AG09309 (cell line): ENCODE data around the gene TMEM89.

Source experiments
- DNase-seq: peaks from one replicate; pipeline ENCODE4 v3.0.0-alpha.2; 2010; ENCODE audit warnings: low read depth
- H3K4me3 ChIP-seq: 2 replicates; pipeline ENCODE4 v1.5.1; 2011; ENCODE audit warnings: mild to moderate bottlenecking, low read depth, low read length, moderate library complexity; ENCODE audit not compliant: control insufficient read depth
- TF ChIP-seq, protein P1 (sequence below): IDR thresholded peaks from 2 replicates; pipeline ENCODE4 v1.5.1; 2011; ENCODE audit warnings: mild to moderate bottlenecking, low read depth, low read length, inconsistent platforms; ENCODE audit not compliant: insufficient read depth, control insufficient read depth; ENCODE audit errors: missing control alignments

TMEM89 gene

DNA sequence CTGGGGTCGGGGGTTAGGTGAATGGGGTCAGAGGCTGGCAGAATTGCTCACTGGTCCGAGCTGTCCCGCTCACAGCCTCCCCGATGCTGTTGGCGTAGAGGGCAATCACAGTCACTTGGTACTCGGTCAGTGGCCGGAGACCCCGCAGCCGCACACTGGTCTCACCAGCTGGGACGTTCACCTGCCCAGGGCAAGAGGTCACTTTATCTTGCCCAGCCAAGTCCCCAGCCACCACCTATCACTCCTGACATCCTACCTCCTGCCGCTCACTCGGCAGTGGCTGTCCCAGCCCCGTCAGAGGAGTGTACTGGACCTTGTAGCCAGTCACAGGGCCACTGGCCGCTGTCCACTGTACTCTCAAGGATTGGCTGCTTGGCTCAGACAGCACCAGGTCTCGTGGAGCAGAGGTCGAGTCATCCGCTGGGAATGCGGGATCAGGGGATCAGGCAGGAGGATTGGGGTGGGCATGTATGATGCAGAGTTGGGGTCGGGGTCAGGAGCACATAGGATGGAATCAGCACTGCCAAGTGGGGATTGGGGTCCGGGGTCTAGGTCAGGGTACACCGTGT, 29.0 kb downstream of the TMEM89 start:
- peak overlapping the region; percentile 62 for H3K4me3 ChIP-seq
- TF ChIP-seq, protein P1, sequence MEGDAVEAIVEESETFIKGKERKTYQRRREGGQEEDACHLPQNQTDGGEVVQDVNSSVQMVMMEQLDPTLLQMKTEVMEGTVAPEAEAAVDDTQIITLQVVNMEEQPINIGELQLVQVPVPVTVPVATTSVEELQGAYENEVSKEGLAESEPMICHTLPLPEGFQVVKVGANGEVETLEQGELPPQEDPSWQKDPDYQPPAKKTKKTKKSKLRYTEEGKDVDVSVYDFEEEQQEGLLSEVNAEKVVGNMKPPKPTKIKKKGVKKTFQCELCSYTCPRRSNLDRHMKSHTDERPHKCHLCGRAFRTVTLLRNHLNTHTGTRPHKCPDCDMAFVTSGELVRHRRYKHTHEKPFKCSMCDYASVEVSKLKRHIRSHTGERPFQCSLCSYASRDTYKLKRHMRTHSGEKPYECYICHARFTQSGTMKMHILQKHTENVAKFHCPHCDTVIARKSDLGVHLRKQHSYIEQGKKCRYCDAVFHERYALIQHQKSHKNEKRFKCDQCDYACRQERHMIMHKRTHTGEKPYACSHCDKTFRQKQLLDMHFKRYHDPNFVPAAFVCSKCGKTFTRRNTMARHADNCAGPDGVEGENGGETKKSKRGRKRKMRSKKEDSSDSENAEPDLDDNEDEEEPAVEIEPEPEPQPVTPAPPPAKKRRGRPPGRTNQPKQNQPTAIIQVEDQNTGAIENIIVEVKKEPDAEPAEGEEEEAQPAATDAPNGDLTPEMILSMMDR, result no peak
- no peak for DNase-seq

DNA sequence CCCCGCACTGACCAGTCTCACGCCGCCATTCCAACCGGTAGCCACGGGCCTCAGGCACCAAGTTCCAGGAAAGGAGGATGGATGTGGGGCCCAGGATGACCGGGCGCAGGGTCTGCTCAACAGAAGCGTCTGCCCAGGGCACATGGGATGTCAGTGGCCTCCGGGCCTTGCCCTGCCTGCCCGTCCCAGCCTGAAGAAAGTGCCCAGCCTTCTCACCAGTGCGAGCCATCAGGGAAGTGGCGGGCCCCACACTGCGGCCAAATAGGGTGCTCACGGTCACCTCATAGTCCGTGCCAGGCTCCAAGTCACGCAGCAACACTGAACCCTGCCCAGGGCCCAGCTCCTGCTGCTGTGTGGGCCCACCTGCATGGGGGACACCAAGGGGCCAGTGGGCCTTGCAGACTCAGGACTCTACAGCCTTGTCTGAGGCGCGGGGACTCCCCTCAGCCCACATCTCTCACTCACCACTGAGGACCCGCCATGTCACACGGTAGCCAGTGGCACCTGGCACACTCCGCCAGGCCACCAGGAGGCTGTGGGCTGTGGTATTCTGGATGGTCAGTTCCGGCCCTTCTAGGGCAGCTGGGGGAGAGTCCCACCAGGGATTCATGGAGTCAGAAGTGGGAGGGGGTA, 29.6 kb downstream of the TMEM89 start:
- H3K4me3 ChIP-seq, result no peak overlapping the region; the same call in 1 of the 2 replicates
- TF ChIP-seq, protein P1, result no peak
- no peak for DNase-seq

DNA sequence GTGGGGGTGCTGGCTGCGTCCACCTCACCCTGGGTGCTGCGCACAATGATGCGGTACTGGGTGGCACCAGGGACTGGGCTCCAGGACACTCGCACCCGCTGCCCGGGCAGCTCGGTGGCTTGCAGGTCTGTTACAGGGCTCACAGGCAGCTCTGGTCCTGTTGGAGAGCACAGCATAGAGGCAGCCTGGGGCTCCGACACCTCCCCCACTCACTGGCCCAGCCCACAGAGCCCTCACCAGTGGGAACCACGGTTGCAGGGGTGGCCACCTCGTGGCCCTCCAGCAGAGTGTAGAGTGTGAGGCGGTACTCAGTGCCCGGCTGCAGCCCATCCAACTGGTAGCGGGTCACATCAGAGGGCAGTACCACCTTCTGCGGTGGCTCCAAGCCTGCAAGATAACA, 30.1 kb downstream of the TMEM89 start:
- TF ChIP-seq, protein P1, result no peak
- H3K4me3 ChIP-seq, result no peak overlapping the region
- no peak for DNase-seq

DNA sequence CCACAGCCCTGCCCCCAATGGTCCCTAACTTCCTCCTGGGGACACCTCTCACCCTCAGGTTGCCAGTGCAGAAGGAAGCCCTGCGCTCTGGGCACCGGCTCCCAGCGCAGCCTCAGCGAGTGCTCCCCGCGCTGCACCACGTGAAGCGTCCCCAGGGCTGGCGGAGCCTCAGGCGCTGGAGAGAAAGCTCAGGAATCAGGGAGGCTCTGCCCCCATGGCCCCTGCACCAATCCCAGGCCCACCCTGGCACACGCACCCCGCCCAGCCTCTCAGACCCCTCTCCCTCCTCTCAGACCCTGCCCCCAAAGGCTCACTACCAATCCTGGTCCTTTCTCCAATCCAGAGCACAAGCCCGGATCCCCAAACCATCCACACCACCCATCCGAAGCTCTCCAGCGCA, 33.3 kb downstream of the TMEM89 start:
- no peak overlapping the region for H3K4me3 ChIP-seq
- TF ChIP-seq, protein P1, result no peak
- no peak for DNase-seq

DNA sequence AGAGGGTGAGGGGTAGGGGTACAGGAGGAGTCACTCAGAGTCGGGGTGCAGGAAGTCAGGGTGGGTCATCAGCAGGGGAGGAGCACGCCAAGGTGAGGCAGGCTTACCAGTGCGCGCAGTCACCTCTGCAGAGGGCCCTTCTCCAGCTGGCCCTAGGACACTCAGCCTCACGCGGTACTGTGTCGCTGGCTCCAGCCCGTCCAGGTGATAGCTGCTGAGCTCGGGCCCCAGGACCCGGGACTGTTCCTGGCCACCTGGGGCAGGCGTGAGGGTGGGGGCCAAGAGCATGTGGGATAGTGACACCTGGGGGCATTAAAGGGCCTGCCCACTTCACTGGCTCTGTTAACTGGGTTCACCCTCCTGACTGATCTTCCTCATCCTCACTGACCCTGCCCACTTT, 33.9 kb downstream of the TMEM89 start:
- DNase-seq, result no peak
- TF ChIP-seq, protein P1, result no peak
- no peak overlapping the region for H3K4me3 ChIP-seq

DNA sequence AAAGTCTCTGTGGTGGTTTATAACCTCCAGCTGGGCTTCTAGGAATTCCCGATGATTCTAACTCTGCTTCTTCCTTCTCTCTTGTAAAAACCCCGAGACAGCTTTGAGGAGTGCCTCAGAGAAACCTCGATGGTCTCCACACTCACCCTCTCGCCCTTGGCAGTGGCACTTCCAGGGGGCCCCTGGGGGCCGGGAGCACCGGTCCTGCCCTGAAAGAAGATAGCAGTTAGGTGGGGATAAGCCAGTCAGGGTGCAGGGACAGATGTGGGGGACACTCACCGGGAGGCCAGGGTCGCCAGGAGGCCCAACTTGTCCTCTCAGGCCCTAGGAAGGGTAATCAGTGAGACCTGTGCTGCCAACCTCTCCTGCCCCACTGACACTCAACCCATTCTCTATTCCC, 36.2 kb downstream of the TMEM89 start:
- H3K4me3 ChIP-seq, result no peak overlapping the region
- DNase-seq, result no peak
- TF ChIP-seq, protein P1, result no peak
